GM12873 (cell line): ENCODE results near the gene MT1X.
A peak's percentile ranks its signal among the peaks of the same experiment; 100 is the strongest.

Experiments
- CTCF ChIP-seq: IDR thresholded peaks from 2 replicates; pipeline ENCODE4 v1.5.1; 2012; ENCODE audit warnings: low read depth, mild to moderate bottlenecking, moderate library complexity, low read length, control low read depth; ENCODE audit not compliant: insufficient read depth; ENCODE audit errors: missing control alignments

Gene MT1X

DNA sequence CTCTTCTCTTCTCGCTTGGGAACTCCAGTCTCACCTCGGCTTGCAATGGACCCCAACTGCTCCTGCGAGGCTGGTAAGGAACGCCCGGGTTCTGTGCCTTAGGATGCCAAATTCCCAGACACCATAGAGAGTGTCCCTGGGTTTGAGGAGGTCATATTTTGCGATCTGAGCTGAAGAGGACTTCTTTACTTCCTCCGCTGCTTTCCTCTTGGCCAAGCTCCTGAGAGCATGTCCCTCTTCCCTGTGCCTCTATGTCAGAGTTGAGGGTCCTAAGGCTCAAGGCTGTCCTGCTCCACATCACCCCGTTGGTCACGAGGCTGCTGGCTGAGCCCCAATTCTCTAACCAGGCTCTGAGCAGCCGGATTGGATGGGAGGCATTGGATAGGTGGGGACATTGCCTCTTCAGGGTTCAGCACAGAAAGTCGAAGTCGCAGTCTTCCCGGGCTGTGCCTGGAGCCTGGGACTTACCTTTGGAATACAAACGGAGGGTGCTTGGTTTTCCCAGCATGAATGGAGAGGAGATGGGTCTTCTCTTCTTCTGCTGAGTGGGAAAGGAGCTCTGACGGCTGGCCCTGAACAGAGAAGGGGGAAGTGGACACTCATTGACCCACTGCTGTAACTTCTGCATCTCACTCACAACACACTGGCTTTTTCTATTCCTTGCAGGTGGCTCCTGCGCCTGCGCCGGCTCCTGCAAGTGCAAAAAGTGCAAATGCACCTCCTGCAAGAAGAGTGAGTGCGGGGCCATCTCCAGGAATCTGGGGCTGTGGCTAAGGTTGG is 12.2 kb upstream of the MT1X start:
- TF ChIP-seq CTCF: no peak

- TF ChIP-seq CTCF: no peak
These were observed 11.7 kb upstream of the MT1X start for GRCh38 chr16:56670620-56670934.

DNA sequence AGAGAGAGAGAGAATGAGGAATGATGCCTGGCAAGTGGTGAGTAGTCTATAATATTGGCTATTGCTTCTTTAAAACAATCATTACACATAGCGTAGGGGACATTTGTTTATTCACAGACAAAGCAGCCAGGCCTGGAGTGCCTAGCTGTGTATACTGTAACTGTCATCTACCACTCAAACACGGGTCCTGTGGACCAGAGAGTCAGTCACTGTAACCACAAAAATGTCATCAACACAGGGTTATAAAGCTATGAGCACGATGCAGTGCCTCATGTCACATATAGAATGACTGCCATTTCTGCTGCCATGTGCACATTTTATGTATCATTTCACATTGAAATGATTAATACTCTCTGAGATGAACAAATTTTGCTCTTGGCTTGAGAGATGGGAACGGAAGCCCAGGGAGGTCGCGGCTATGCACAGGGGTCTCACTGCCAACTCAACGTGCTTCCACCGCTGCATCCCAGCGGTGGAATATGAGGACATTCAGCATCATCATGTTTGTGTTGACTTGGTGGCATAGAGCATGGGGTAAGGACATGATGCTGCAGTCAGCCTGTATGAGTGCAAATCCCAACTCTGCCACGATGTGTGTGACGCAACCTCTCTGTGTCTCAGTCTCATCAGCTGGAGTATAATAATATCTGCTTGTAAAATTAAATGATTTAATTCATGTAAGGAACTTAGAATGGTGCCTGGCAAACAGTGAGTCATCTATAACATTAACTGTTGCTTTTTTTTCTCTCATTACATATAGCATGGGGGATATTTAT is 9.3 kb upstream of the MT1X start:
- no peak for TF ChIP-seq CTCF

GRCh38 chr16:56673921-56674320 is 8.3 kb upstream of the MT1X start:
- peak; percentile 63 for TF ChIP-seq CTCF

- TF ChIP-seq CTCF: no peak
These were observed 6.5 kb upstream of the MT1X start for GRCh38 chr16:56675685-56676210.

DNA sequence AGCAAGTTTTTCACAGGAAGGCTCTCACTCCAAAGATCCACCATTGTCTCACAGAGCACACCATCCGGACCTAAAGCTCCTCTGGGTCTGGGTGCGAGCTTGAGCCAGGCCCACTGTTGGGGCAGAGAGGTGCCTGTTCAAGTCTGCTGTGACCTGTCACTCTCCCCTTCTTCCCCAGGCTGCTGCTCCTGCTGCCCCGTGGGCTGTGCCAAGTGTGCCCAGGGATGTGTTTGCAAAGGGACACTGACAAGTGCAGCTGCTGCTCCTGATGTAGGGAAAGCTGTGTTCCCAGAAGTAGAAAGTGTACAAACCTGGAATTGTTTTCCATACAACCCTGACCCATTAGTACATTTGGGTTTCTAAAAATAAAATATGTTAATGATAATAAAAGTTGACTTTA is 4.8 kb upstream of the MT1X start:
- TF ChIP-seq CTCF: no peak

- no peak for TF ChIP-seq CTCF
These were observed 3.1 kb upstream of the MT1X start for GRCh38 chr16:56679078-56679730.
